ENCODE measurements around the gene NAA38. TPM values are rescaled to one million over a fixed set of nuclear protein-coding genes. Genes with fewer than 3 reads are reported as not detected.
A peak's percentile ranks its signal among the peaks of the same experiment; 100 is the strongest.

Gene NAA38
- total RNA-seq, 1 experiment from 2014 or later, result 103 TPM

- Histone ChIP-seq H3K79me2 (ENCODE audit: insufficient read depth, low read length) (peaks cover 16% of the 10 kb centered on the region), H3K27ac (ENCODE audit: low read depth, low read length) (peak overlapping the region; percentile 98), H3K4me3 (replicated peaks in 1 of 2; ENCODE audit: low read depth in 1 of 2, low read length in 2 of 2) (peak overlapping the region; percentile 74 to 82), H3K9ac (ENCODE audit: low read length) (peak overlapping the region; percentile 97), H3K27me3 (ENCODE audit: insufficient read depth, low read length) (no peaks in the 10 kb centered on the region), H2AFZ (ENCODE audit: low read depth, low read length, poor library complexity, severe bottlenecking) (no peak overlapping the region), H3K9me3 (ENCODE audit: control insufficient read depth in 1 of 2, insufficient read depth in 1 of 2, low read depth in 1 of 2, low read length in 2 of 2) (no peaks in the 10 kb centered on the region), H3K4me2 (ENCODE audit: low read length) (peak overlapping the region; percentile 99), H3K9me2 (ENCODE audit: insufficient read depth) (no peaks in the 10 kb centered on the region), H3K4me1 (ENCODE audit: control insufficient read depth in 1 of 2, insufficient read depth in 2 of 2, low read length in 2 of 2) (peaks cover 32 to 64% of the 10 kb centered on the region in 2 experiments), H3K36me3 (ENCODE audit: control insufficient read depth in 1 of 2, insufficient read depth in 2 of 2, low read length in 2 of 2) (no peaks in the 10 kb centered on the region), H4K20me1 (ENCODE audit: insufficient read depth) (no peaks in the 10 kb centered on the region)
- ChIA-PET POLR2A (interaction anchor here (0.5 to 3.9 kb wide), 7 partner anchors 8 to 569 kb away, joined by 3 to 22 read pairs (median 7); partner anchors contain the start of genes CYB5D1 and NAA38), CTCF (interaction anchor here (0.7 to 1.9 kb wide), 13 partner anchors 9 to 252 kb away, joined by 3 to 25 read pairs (median 5); partner anchors contain the start of genes CYB5D1, MPDU1 and NAA38), RAD21 (ENCODE audit: low non-redundant PET in 1 of 2, low total read pairs in 2 of 2, uncharacterized antibody in 2 of 2, unreplicated experiment in 2 of 2) (interaction anchor here (0.6 to 1.3 kb wide), 3 partner anchors 10 to 22 kb away, joined by 3 to 6 read pairs (median 4); partner anchors contain the start of gene NAA38 (in 1 of the 2))
- no TSS peak for BruUV-seq (replicated peaks)
- intact Hi-C loops (cut with micrococcal nuclease), result loop anchor here (1.0 to 5.0 kb wide), 4 partner anchors 8 to 253 kb away; partner anchors contain the start of genes MPDU1 and NAA38
- ATAC-seq, result peak; percentile 69
- peak; percentile 98 for DNase-seq (ENCODE audit: low read depth, low spot score)
- no peak for TF ChIP-seq CBX3 (IDR thresholded peaks at IDR 0.05; ENCODE audit: low read depth)
- TF ChIP-seq EGR1 (IDR thresholded peaks at IDR 0.05; ENCODE audit: low read depth), result no peak
- peak; percentile 47 for TF ChIP-seq TCF7L2 (IDR thresholded peaks at IDR 0.05; ENCODE audit: borderline replicate concordance, extremely low read depth, insufficient read depth, insufficient read length)
- no peak for TF ChIP-seq ZNF274 (IDR thresholded peaks at IDR 0.05; ENCODE audit: low read depth, low read length)
- TF ChIP-seq RAD21 (IDR thresholded peaks at IDR 0.05; ENCODE audit: low read depth), result no peak
- no peak for TF ChIP-seq EZH2 (IDR thresholded peaks at IDR 0.05)
- peak; percentile 76 for TF ChIP-seq POLR2AphosphoS5 (IDR thresholded peaks at IDR 0.05; ENCODE audit: low read depth, low read length)
- peak; percentile 47 for TF ChIP-seq YY1 (IDR thresholded peaks at IDR 0.05; ENCODE audit: extremely low read depth, insufficient replicate concordance, low read depth, low read length)
- TF ChIP-seq SRF (IDR thresholded peaks at IDR 0.05; ENCODE audit: low read depth), result no peak
- no peak for TF ChIP-seq SIN3A (IDR thresholded peaks at IDR 0.05; ENCODE audit: low read depth)
- no peak for TF ChIP-seq MAX (IDR thresholded peaks at IDR 0.05)
- no peak for TF ChIP-seq ATF3 (IDR thresholded peaks at IDR 0.05)
- TF ChIP-seq FOSL1 (IDR thresholded peaks at IDR 0.05; ENCODE audit: low read depth), result no peak
- peak in 2 of 3 experiments; percentile 70 to 85; a peak in 4 of 6 replicates for TF ChIP-seq CTCF (IDR thresholded peaks at IDR 0.05 in 2 of 3, conservative IDR thresholded peaks at IDR 0.05 in 1 of 3; ENCODE audit: borderline replicate concordance in 1 of 3, insufficient read depth in 1 of 3, low read depth in 2 of 3, low read length in 2 of 3)
- no peak for TF ChIP-seq CEBPB (IDR thresholded peaks at IDR 0.05; ENCODE audit: low read depth)
- TF ChIP-seq POLR2A (IDR thresholded peaks at IDR 0.05; ENCODE audit: borderline replicate concordance, extremely low read depth, insufficient read depth, insufficient read length), result peak; percentile 60
- TF ChIP-seq EZH2phosphoT487 (IDR thresholded peaks at IDR 0.05; ENCODE audit: borderline replicate concordance), result no peak
- no peak for TF ChIP-seq JUND (IDR thresholded peaks at IDR 0.05)
- TF ChIP-seq ELF1 (IDR thresholded peaks at IDR 0.05; ENCODE audit: borderline replicate concordance, low read depth), result no peak
- TF ChIP-seq ZBTB33 (IDR thresholded peaks at IDR 0.05; ENCODE audit: extremely low read depth, insufficient replicate concordance, low read length), result no peak
- no peak for TF ChIP-seq SP1 (IDR thresholded peaks at IDR 0.05; ENCODE audit: low read depth)
- TF ChIP-seq ZFX (IDR thresholded peaks at IDR 0.05), result no peak
Observed at GRCh38 chr17:7834957-7835813, 22.2 kb downstream of the NAA38 start.

Data from HCT116 (cell line).